HG03066 (cell line): ENCODE results near the gene CENPS.
"Not testable (repeated sequence)": the region's sequence is repeated elsewhere in the genome, so short reads cannot be mapped to it uniquely, and the experiment has no call there.

Source experiments
- ATAC-seq: cut with Tn5 transposase; IDR thresholded peaks from one replicate; pipeline ENCODE4 v1.9.1; 2021; ENCODE audit warnings: low read depth; ENCODE audit not compliant: unreplicated experiment

CENPS gene

DNA sequence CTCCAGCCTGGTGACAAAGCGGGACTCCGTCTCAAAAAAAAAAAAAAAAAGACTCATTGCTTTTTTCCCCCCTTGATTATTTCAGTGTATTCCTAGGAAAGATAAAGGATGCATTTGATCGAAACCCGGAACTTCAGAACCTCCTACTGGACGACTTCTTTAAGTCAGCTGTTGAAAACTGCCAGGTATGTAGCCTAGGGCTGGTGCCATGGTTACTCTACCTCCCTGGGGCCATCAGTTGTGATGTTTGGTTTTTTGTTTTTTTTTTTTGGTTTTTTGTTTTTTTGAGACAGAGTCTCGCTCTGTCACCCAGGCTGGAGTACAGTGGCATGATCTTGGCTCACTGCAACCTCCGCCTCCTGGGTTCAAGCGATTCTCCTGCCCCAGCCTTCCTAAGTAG, 11.5 kb upstream of the CENPS start:
- ATAC-seq: not testable (repeated sequence)

- no peak for ATAC-seq
Observed at GRCh38 chr1:10419351-10419750, 10.9 kb upstream of the CENPS start.

GRCh38 chr1:10421637-10422036, 8.6 kb upstream of the CENPS start:
- no peak for ATAC-seq

GRCh38 chr1:10424034-10424433, 6.2 kb upstream of the CENPS start:
- ATAC-seq: no peak

- no peak for ATAC-seq
Observed at GRCh38 chr1:10424651-10425050, 5.6 kb upstream of the CENPS start.

- not testable (repeated sequence) for ATAC-seq
Observed at GRCh38 chr1:10425826-10426534, 4.3 kb upstream of the CENPS start.

GRCh38 chr1:10426535-10426848, 3.7 kb upstream of the CENPS start:
- not testable (repeated sequence) for ATAC-seq

DNA sequence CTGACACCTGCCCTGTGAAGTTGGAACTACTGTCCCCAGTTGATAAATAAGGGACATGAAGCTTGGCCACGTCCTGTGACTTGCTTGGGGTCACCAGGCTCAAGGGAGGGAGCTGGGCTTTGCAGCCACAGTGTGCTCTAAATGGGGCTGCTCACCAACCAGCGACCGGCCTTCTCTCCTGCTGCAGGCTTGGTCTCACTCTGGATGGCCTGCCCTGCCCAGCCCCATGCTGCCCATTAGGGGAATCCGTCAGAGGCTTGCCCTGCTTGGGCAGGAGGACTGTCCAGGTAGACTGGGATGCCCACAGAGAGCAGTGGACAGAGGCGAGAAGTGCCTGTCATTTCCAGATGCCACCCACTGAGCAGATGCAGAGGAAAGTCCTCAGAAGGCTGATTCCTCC, 1.2 kb upstream of the CENPS start:
- no peak for ATAC-seq

GRCh38 chr1:10429868-10430215, 391 bp upstream of the CENPS start:
- ATAC-seq: no peak

DNA sequence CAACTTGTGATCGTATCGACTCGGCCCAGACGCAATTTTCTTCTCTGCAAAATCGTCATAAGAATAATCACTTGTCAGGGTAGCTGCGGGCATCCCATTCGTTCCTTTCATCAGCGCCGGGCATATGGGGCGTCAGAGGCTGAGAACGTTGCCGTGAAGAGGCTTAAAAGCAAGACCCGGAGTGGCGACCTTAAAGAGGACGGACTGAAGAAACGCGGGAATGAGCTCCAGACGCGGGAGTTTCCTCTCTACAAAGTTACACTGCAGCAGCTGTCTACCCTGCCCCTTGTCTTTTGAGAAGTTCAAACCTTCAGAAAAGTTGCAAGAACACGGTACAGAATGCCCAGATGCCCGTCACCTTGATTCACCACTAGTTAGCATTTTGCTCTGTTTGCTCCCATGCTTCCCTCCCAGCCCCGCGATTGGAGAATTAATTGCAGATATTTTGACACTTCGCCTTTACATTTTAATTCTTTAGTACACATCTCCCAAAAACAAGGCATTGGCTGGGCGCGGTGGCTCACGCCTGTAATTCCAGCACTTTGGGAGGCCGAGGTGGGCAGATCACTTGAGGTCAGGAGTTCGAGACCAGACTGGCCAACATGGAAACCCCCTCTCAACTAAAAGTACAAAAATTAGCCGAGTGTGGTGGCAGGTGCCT, 967 bp downstream of the CENPS start:
- ATAC-seq: no peak

GRCh38 chr1:10432910-10433700, 2.9 kb downstream of the CENPS start:
- ATAC-seq: no peak

- no peak for ATAC-seq
Observed at GRCh38 chr1:10433790-10434189, 3.6 kb downstream of the CENPS start.

DNA sequence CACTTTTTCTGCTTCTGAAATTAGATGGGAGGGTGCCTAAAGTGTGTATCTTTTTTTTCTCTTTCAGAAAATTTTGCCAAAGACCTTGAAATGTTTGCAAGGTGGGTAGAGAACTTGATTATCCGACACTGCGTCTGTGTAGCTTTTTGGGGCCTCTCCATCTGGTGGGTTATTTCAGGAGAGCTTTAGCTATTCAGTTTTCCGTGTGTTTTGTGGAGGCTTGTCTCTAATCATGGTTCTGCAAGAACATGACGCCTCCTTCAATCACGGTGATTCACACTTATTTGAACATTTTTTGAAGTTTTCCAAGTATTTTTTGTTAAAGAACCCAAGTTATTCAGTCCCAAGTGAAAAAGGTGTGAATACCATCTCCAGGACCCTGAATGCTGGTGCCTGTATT, 4.4 kb downstream of the CENPS start:
- no peak for ATAC-seq

- no peak for ATAC-seq
Observed at GRCh38 chr1:10437052-10437451, 6.8 kb downstream of the CENPS start.

DNA sequence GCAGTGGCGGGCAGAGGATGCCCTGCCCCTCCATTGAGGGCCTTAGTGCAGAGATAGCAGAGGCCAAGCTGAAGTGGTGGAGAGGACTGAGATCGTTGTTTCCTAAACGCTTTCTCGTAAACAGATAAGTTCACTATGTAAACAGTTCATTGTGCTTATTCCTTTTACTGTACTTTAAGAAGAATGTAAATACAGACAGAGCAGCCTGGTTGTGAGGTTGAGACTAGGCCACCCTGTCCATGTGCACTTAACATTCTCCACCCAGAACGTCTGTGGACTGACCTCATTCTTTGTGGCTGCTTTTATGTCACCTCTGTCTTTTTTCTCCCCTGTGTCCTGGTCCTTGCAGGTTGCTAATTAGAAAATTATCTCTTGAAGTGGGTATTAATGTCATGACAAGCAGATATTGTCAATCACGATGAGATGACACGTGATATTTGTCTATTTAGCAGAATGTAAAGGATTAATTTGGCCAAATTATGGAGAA, 8.5 kb downstream of the CENPS start:
- ATAC-seq: no peak

DNA sequence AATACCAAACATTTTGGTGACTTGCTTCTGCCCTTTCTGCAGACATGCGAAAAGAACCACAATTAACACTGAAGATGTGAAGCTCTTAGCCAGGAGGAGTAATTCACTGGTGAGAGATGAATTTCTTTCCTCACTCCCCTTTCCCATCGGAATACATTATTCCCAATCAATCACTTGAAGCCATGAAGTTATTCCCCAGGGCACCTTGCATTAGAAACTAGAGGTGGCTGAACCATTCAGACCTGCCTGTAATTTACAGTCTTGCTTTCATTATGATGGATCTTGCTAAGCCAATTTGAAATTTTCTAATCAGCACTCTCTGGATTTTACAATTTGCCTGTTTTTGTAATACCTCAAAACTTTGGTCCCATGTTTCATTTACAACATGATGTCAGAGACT, 10.1 kb downstream of the CENPS start:
- ATAC-seq: no peak

- no peak for ATAC-seq
Observed at GRCh38 chr1:10440794-10441193, 10.6 kb downstream of the CENPS start.

GRCh38 chr1:10444248-10444647, 14.0 kb downstream of the CENPS start:
- no peak for ATAC-seq

DNA sequence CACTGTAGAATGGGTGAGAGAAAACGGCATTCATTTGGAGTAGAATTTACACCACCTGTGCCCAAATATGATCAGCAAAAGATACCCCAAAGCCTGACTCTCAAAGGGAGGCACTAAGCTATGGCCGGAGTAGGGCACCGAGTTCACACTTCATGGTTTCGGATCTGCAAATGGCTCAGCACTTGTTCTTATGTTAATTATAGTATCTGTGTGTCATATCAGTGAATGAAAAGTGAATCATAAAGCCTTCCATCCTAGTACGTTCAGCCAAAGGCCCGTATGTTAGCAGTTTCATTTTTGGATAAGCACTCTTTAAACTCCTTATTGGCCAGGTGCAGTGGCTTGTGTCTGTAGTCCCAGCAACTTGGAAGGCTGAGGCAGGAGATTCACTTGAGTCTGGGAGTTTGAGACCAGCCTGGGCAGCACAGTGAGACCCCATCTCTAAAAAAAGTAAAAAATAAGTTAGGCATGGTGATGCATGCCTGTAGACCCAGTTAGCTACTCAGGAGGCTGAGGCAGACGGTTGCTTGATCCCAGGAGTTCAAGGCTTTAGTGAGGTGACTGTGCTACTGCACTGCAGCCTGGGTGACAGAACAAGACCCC, 14.7 kb downstream of the CENPS start:
- no peak for ATAC-seq

- ATAC-seq: no peak
Observed at GRCh38 chr1:10446790-10447422, 16.7 kb downstream of the CENPS start.

GRCh38 chr1:10449751-10450150, 19.5 kb downstream of the CENPS start, which contains the start of gene CORT:
Gene CORT (plus strand): TSS chr1:10450031. CDS start chr1:10450224, 193 bp downstream.
- no peak for ATAC-seq
